ENCODE measurements around the gene PIP4P1.

GRCh38 chr14:20482382-20482781, 21.1 kb upstream of the PIP4P1 start:
- TF ChIP-seq POLR2A (IDR thresholded peaks at IDR 0.05; ENCODE audit: low read length) (peak; percentile 24), GATA1 (IDR thresholded peaks at IDR 0.05; ENCODE audit: low read depth, low read length) (no peak)
